HG03159 (cell line): ENCODE measurements around the gene ATP1A4.
"Not testable (repeated sequence)": the region's sequence is repeated elsewhere in the genome, so short reads cannot be mapped to it uniquely, and the experiment has no call there.

Source experiments
- ATAC-seq: cut with Tn5 transposase; IDR thresholded peaks from one replicate; pipeline ENCODE4 v1.9.1; 2021; ENCODE audit warnings: mild to moderate bottlenecking, moderate library complexity; ENCODE audit not compliant: unreplicated experiment

The ATP1A4 gene

GRCh38 chr1:160151303-160151702 is at the start of gene ATP1A4:
Gene ATP1A4, plus strand, starts transcription at chr1:160151603. Its CDS starts 438 bp downstream, at chr1:160152041.
- ATAC-seq: no peak

GRCh38 chr1:160101717-160102522 is 49.5 kb upstream of the ATP1A4 start:
- ATAC-seq: no peak

- ATAC-seq: no peak
Measured at GRCh38 chr1:160103658-160104408, 47.6 kb upstream of the ATP1A4 start.

- no peak for ATAC-seq
Measured at GRCh38 chr1:160104486-160104885, 46.9 kb upstream of the ATP1A4 start.

- no peak for ATAC-seq
Measured at GRCh38 chr1:160105155-160105554, 46.2 kb upstream of the ATP1A4 start.

- no peak for ATAC-seq
Measured at GRCh38 chr1:160107512-160107911, 43.9 kb upstream of the ATP1A4 start.

- no peak for ATAC-seq
Measured at GRCh38 chr1:160108888-160109662, 42.3 kb upstream of the ATP1A4 start.

GRCh38 chr1:160109686-160110085 is 41.7 kb upstream of the ATP1A4 start:
- no peak for ATAC-seq

- not testable (repeated sequence) for ATAC-seq
Measured at GRCh38 chr1:160111462-160111861, 39.9 kb upstream of the ATP1A4 start.

GRCh38 chr1:160112357-160112756 is 39.0 kb upstream of the ATP1A4 start:
- ATAC-seq: no peak

GRCh38 chr1:160113407-160113806 is 38.0 kb upstream of the ATP1A4 start:
- ATAC-seq: no peak

GRCh38 chr1:160114085-160114484 is 37.3 kb upstream of the ATP1A4 start:
- no peak for ATAC-seq

GRCh38 chr1:160115545-160116282 is 35.7 kb upstream of the ATP1A4 start, which contains the start of gene ATP1A2:
Gene ATP1A2, plus strand, starts transcription at chr1:160115759. Its CDS starts 103 bp downstream, at chr1:160115862.
- no peak for ATAC-seq

- ATAC-seq: no peak
Measured at GRCh38 chr1:160116283-160117147, 34.9 kb upstream of the ATP1A4 start.

- ATAC-seq: no peak
Measured at GRCh38 chr1:160117300-160117699, 34.1 kb upstream of the ATP1A4 start.

GRCh38 chr1:160117709-160118183 is 33.7 kb upstream of the ATP1A4 start:
- no peak for ATAC-seq

- no peak for ATAC-seq
Measured at GRCh38 chr1:160118928-160119327, 32.5 kb upstream of the ATP1A4 start.

- no peak for ATAC-seq
Measured at GRCh38 chr1:160120797-160121196, 30.6 kb upstream of the ATP1A4 start.

- ATAC-seq: no peak
Measured at GRCh38 chr1:160121388-160121787, 30.0 kb upstream of the ATP1A4 start.
